GM19395 (cell line): ENCODE data around the gene CEP83.
"Not testable (repeated sequence)": the region's sequence is repeated elsewhere in the genome, so short reads cannot be mapped to it uniquely, and the experiment has no call there.

Experiments used
- ATAC-seq: cut with Tn5 transposase; IDR thresholded peaks from one replicate; pipeline ENCODE4 v1.9.1; 2021; ENCODE audit warnings: mild to moderate bottlenecking, moderate library complexity; ENCODE audit not compliant: unreplicated experiment

Gene CEP83

GRCh38 chr12:94386422-94386821, 73.2 kb downstream of the CEP83 start:
- ATAC-seq = no peak

- ATAC-seq = no peak
Observed at GRCh38 chr12:94384030-94384429, 75.6 kb downstream of the CEP83 start.

DNA sequence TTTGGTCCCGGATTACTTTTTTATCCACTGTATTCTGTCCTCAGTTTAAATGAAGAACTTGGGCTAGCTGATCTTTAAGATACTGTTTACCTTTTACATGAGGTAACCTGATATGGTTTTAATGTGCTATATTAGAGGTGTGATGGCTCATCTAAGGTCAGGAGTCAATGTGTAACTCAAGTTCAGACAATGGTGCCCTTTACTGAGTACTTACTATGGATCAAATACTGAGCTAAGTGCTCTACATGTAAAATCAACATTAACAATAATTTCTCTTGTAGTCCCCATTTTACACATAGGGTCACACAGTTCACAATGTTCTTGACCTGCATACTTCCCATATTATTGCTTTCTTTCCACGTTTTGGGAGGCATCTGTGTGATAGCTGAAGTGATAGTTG, 79.2 kb downstream of the CEP83 start:
- ATAC-seq = no peak

GRCh38 chr12:94379479-94380113, 80.1 kb downstream of the CEP83 start:
- no peak for ATAC-seq

DNA sequence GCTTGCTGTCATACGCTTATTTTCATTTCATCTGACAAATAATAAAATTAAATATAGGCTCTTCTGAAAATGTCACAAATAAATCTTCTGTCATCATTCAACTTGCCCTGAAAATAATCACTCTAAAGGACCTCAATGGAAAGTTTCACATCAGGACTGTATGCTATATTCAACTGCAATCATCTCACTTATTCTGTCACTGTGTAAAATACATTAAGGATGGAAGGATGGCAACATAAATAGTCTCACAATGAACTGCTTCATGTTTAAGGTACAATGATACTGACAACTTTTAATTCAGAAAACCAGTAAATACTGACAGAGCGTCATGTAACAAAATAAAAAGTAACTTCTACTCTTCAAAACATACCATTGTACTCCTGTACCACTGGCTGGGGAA, 82.1 kb downstream of the CEP83 start:
- no peak for ATAC-seq

DNA sequence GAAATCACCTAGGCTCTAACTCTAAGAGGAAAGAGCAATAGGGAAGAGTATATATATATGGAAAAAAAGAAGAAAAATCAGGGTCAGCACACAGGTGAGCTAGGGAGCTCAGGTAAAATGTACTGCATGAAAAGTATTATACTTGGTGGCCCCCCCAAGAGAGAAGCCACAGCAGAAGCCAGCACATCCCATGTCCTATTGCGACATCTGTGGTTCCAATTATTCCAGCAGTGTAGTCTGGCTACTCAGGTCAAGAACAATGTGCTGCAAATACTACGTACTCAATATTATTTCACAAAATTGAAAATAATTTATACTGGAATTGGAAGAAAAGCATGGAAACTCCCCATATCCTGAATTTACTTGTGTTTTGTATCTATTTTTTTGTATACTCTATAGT, 85.5 kb downstream of the CEP83 start:
- ATAC-seq = no peak

GRCh38 chr12:94372461-94372860, 87.2 kb downstream of the CEP83 start:
- peak; percentile 82 for ATAC-seq

DNA sequence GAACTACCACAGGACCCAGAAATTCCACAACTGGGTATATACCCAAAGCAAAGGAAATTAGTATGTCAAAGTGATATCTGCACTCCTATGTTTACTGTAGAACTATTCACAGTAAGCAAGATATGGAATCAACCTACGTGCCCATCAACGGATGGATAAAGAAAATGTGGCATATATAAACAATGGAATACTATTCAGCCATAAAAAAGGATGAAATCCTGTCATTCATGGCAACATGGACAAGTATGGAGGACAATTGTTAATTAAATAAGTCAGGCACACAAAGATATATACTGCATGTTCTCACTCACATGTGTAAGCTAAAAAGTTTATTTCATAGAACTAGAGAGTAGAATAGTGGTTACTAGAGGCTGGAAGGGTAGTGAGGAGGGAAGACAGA, 97.0 kb downstream of the CEP83 start:
- ATAC-seq = no peak

DNA sequence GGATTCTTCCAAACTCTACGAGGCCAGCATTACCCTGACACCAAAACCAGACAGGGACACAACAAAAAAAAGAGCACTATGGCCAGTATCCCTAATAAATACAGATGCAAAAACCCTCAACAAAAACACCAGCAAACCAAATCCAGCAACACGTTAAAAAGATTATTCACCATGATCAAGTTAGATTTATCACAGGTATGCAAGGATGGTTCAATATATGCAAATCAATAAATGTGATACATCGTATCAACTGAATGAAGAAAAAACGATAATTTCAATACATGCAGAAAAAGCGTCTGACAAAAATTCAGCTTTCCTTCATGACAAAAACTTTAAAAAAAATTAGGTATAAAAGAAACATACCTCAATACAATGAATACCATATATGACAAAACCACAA, 99.9 kb downstream of the CEP83 start:
- ATAC-seq = no peak

DNA sequence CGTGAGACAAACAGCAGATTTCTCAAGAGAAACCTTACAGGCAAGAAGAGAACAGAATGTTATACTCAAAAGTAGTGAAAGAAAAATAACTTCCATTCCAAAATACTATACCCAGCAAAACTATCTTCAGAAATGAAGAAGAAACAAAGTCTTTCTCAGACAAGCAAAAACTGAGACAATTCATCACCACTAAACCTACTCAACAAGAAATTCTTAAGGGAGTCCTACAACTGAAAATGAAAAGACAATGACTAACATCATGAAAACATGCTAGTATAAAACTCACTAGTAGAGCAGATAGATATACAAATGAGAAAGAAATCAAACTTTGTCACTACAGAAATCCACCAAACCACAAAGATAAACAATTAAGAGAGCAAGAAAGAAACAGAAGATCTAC, 106.5 kb downstream of the CEP83 start:
- ATAC-seq = no peak

DNA sequence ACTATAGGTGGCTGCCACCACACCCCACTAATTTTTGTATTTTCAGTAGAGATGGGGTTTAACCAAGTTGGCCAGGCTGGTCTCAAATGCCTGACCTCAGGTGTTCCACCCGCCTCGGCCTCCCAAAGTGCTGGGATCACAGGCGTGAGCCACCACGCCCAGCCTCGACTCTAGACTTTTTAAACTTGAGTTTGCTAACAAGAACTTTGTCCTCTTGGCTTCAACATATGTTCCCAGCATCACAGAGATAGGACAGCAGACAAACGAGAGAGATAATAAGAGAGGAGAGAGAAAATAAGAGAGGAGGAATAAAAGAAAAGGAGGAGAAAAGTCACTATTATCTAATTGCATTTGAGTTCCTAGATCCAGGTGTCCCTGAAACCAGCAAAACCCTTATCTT, 119.1 kb downstream of the CEP83 start:
- no peak for ATAC-seq

- ATAC-seq = no peak
Observed at GRCh38 chr12:94338006-94338794, 121.5 kb downstream of the CEP83 start.

GRCh38 chr12:94336211-94336925, 123.3 kb downstream of the CEP83 start:
- ATAC-seq = no peak

GRCh38 chr12:94333396-94333795, 126.3 kb downstream of the CEP83 start:
- ATAC-seq = no peak

- no peak for ATAC-seq
Observed at GRCh38 chr12:94329366-94329765, 130.3 kb downstream of the CEP83 start.

GRCh38 chr12:94327809-94328208, 131.9 kb downstream of the CEP83 start:
- ATAC-seq = no peak

- no peak for ATAC-seq
Observed at GRCh38 chr12:94326727-94327126, 132.9 kb downstream of the CEP83 start.

- ATAC-seq = no peak
Observed at GRCh38 chr12:94326234-94326633, 133.4 kb downstream of the CEP83 start.

- ATAC-seq = no peak
Observed at GRCh38 chr12:94322346-94322745, 137.3 kb downstream of the CEP83 start.

GRCh38 chr12:94320109-94320508, 139.6 kb downstream of the CEP83 start:
- no peak for ATAC-seq

DNA sequence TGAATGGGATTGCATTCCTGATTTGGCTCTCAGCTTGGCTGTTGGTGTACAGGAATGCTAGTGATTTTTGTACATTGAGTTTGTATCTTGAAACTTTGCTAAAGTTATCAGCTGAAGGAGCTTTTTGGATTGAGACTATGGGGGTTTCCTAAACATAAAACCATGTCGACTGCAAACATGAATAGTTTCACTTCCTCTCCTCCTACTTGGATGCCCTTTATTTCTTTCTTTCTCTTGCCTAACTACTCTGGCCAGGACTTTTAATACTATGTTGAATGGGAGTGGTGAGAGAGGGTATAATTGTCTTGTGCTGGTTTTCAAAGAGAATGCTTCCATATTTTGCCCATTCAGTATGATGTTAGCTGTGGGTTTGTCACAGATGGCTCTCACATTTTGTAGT, 141.5 kb downstream of the CEP83 start:
- ATAC-seq = peak; percentile 68

DNA sequence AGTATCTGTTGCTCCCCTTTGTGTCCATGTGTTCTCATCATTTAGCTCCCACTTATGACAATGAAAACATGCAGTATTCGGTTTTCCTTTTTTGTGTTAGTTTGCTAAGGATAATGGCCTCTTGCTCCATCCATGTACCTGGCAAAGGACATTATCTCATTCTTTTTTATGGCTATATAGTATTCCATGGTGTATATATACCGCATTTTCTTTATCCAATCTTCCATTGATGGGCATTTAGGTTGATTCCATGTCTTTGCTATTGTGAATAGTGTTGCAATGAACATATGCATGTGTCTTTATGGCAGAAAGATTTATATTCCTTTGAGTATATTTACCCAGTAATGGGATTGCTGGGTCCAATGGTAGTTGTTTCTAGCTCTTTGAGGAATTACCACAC, 143.1 kb downstream of the CEP83 start:
- not testable (repeated sequence) for ATAC-seq
